ENCODE results near the gene NRP2.

- no peak for TF ChIP-seq CTCF (conservative IDR thresholded peaks at IDR 0.05; ENCODE audit: low read length)
- no peak for TF ChIP-seq EZH2phosphoT487 (IDR thresholded peaks at IDR 0.05; ENCODE audit: borderline replicate concordance)
Measured at GRCh38 chr2:205802065-205802464, 119.8 kb downstream of the NRP2 start.
